ENCODE data around the gene ETS1. TPM values are rescaled to one million over a fixed set of nuclear protein-coding genes. Genes with fewer than 3 reads are reported as not detected.

ETS1 gene
- total RNA-seq, 4 donors from 2014 or later, result 46.3 to 70.6 (median 57.6) TPM

- Histone ChIP-seq H3K9me3 (no peaks in the 10 kb centered on the region), H3K27me3 (no peaks in the 10 kb centered on the region), H3K27ac (peak overlapping the region in 1 of 4 donors; percentile 73), H3K4me1 (peaks cover 0 to 17% (median 3%) of the 10 kb centered on the region in 4 donors), H3K36me3 (no peaks in the 10 kb centered on the region), H3K4me3 (no peak overlapping the region)
- 86% methylated on average over 18 of the region's 18 CpGs for WGBS, 2 donors
- no peak for TF ChIP-seq EP300 (IDR thresholded peaks at IDR 0.05)
- TF ChIP-seq, protein P1, sequence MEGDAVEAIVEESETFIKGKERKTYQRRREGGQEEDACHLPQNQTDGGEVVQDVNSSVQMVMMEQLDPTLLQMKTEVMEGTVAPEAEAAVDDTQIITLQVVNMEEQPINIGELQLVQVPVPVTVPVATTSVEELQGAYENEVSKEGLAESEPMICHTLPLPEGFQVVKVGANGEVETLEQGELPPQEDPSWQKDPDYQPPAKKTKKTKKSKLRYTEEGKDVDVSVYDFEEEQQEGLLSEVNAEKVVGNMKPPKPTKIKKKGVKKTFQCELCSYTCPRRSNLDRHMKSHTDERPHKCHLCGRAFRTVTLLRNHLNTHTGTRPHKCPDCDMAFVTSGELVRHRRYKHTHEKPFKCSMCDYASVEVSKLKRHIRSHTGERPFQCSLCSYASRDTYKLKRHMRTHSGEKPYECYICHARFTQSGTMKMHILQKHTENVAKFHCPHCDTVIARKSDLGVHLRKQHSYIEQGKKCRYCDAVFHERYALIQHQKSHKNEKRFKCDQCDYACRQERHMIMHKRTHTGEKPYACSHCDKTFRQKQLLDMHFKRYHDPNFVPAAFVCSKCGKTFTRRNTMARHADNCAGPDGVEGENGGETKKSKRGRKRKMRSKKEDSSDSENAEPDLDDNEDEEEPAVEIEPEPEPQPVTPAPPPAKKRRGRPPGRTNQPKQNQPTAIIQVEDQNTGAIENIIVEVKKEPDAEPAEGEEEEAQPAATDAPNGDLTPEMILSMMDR (IDR thresholded peaks at IDR 0.05), result no peak
- TF ChIP-seq POLR2A (IDR thresholded peaks at IDR 0.05), result no peak
- no peak for DNase-seq (ENCODE audit: low spot score in 2 of 2)
Measured at GRCh38 chr11:128624269-128625175, 37.2 kb upstream of the ETS1 start.

DNA sequence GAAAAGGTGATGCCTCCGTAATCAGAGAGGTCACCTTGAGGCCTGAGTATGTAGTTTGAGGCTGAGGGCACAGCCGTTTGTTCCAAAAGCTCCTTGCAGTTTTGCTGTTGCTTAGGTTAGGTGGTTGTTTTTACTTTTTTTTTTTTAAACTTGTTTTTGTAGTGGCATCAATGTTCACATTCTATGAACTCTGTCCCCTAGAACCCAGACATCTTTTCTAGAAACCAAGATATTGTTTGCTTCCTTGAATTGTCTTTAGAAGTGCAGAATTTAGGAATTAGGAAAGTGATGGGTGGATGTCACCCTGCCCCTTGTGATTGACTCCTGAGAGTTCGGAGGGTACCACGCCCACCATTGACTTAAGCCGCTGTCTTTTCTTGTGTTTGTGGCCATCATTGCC lies 35.7 kb upstream of the ETS1 start:
- TF ChIP-seq, protein P1 (IDR thresholded peaks at IDR 0.05), result no peak
- TF ChIP-seq EP300 (IDR thresholded peaks at IDR 0.05) (no peak), POLR2A (IDR thresholded peaks at IDR 0.05) (no peak)
- no peak overlapping the region for H3K27ac ChIP-seq
- no peaks in the 10 kb centered on the region for H3K36me3 ChIP-seq
- 78 to 79% methylated on average over 5 of the region's 5 CpGs for WGBS, 2 donors
- no peak overlapping the region for H3K4me3 ChIP-seq
- H3K27me3 ChIP-seq, result no peaks in the 10 kb centered on the region
- H3K9me3 ChIP-seq, result no peaks in the 10 kb centered on the region
- peaks cover 0 to 16% (median 0%) of the 10 kb centered on the region in 4 donors for H3K4me1 ChIP-seq
- DNase-seq (ENCODE audit: low spot score in 2 of 2), result no peak

- H3K36me3 ChIP-seq, result no peaks in the 10 kb centered on the region
- TF ChIP-seq, protein P1 (IDR thresholded peaks at IDR 0.05), result no peak
- TF ChIP-seq POLR2A (IDR thresholded peaks at IDR 0.05) (no peak), EP300 (IDR thresholded peaks at IDR 0.05) (no peak)
- H3K4me3 ChIP-seq, result no peak overlapping the region
- H3K27ac ChIP-seq, result peak overlapping the region in 1 of 4 donors; percentile 13
- H3K9me3 ChIP-seq, result no peaks in the 10 kb centered on the region
- WGBS, 2 donors, result 72 to 76% methylated on average over 17 of the region's 17 CpGs
- peaks cover 0 to 11% (median 0%) of the 10 kb centered on the region in 4 donors for H3K4me1 ChIP-seq
- no peak for DNase-seq (ENCODE audit: low spot score in 2 of 2)
- H3K27me3 ChIP-seq, result no peaks in the 10 kb centered on the region
Measured at GRCh38 chr11:128621601-128622501, 34.5 kb upstream of the ETS1 start.

DNA sequence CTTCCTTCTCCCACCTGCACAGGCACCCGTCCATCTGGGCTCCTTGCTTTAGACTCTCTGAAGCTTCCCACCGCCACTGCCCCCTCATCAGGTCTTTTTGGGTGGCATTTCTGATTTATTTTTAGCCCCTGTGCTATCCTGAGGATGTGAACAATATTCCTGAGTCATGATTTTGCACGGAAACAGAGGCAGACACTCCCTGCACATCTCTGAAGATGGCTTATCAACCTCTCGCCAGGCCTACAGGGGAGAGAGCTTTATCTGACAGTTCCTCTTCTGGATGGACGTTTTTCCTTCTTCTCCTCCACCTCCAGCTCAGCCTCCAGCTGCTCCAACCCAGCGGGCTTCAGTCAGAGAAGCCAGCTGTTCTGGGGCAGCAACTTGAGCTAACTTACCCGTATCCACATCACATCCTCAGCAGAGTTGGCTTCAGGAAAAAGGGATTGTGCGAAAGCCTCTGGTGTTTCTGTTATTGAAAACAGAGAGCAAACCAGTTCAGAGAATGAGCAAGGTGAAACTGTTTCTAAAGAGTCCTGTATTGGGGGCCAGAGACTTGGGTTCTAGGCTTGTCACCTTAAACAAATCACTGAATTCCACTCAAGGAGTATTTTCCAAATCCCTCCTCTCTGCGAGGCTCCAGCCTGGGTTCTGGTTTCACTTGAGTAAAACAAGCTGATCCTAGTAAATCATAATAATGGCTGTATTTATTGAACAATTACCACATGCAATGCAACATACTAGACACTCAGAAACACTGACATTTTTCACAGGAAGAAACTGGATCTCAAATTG lies 33.1 kb upstream of the ETS1 start:
- Histone ChIP-seq H3K27ac (no peak overlapping the region), H3K9me3 (no peaks in the 10 kb centered on the region), H3K4me1 (peaks cover 0 to 2% (median 0%) of the 10 kb centered on the region in 4 donors), H3K27me3 (no peaks in the 10 kb centered on the region), H3K36me3 (no peaks in the 10 kb centered on the region), H3K4me3 (no peak overlapping the region)
- DNase-seq (ENCODE audit: low spot score in 2 of 2), result no peak
- 83 to 85% methylated on average over 9 of the region's 9 CpGs for WGBS, 2 donors
- TF ChIP-seq EP300 (IDR thresholded peaks at IDR 0.05), result no peak
- TF ChIP-seq, protein P1 (IDR thresholded peaks at IDR 0.05), result no peak
- no peak for TF ChIP-seq POLR2A (IDR thresholded peaks at IDR 0.05)
